H1 (cell line): ENCODE measurements around the gene WSCD2. TPM values are rescaled to one million over a fixed set of nuclear protein-coding genes. Genes with fewer than 3 reads are reported as not detected.

Experiments
- CHD7 ChIP-seq: fragments of 300-600 bp; sonication (generic); IDR thresholded peaks from 2 replicates; pipeline ENCODE4 v1.7.1; 2012; ENCODE audit warnings: low read length, moderate library complexity, mild to moderate bottlenecking, inconsistent platforms; ENCODE audit not compliant: insufficient replicate concordance
- E2F6 ChIP-seq: IDR thresholded peaks from 2 replicates; pipeline ENCODE4 v1.6.1; 2012; ENCODE audit warnings: inconsistent platforms
- HDAC2 ChIP-seq, 2 experiments: fragments of 300-600 bp in 1 of 2; sonication (generic) in 1 of 2; IDR thresholded peaks; 2 replicates each; pipeline ENCODE4 v1.6.1; 2011 to 2012; ENCODE audit warnings: low read depth in 2 of 2, low read length in 2 of 2, mild to moderate bottlenecking in 2 of 2, moderate library complexity in 2 of 2, borderline replicate concordance in 1 of 2, inconsistent platforms in 1 of 2
- YY1 ChIP-seq: IDR thresholded peaks from 2 replicates; pipeline ENCODE4 v1.6.1; 2011; ENCODE audit warnings: low read depth, mild to moderate bottlenecking, low read length
- polyA plus RNA-seq, 7 experiments: library from polyadenylated mRNA; depleted of rRNA in 3 of 7; stranded (reverse) in 5 of 7; unstranded in 2 of 7; fragments of >200 nt in 5 of 7; fragments of 200-250 nt in 2 of 7; gene quantifications; 1 replicate in 5 of 7; 2 replicates in 1 of 7; 4 replicates in 1 of 7; pipeline versions ENCODE4 v1.2.1 to v1.2.3, GENCODE V29; 2011 to 2013; ENCODE audit warnings: missing spikeins in 2 of 7, mixed read lengths in 2 of 7
- total RNA-seq: library from RNA; stranded (reverse); fragmentation: NEBNext Ultra II Directional; extraction: Animal tissue kit (Norgen Biotek cat#: 25700); gene quantifications from 2 replicates; pipeline ENCODE4 v1.2.1, GENCODE V29; 2021

WSCD2 gene
- total and polyA plus RNA-seq, 2 of the 8 experiments (the other 6 are each of a cell fraction or from before 2014, with no cell fraction given) = 1.3 to 2.2 TPM

- no peak for TF ChIP-seq CHD7
- no peak for TF ChIP-seq E2F6
- no peak for TF ChIP-seq HDAC2 (IDR thresholded peaks at IDR 0.05; ENCODE audit: borderline replicate concordance in 1 of 2, low read depth in 2 of 2, low read length in 2 of 2)
- TF ChIP-seq YY1 = no peak
Observed at GRCh38 chr12:108214486-108214885, 85.4 kb downstream of the WSCD2 start (continued).
